Measurements from ENCODE around the gene SLC4A5. TPM values are rescaled to one million over a fixed set of nuclear protein-coding genes. Genes with fewer than 3 reads are reported as not detected.

The SLC4A5 gene
- total RNA-seq, 4 donors from 2014 or later: 18.3 to 94.5 (median 59.8) TPM

GRCh38 chr2:74261204-74261864 is 81.9 kb downstream of the SLC4A5 start:
- DNase-seq: peak; percentile 13 to 14
- intact Hi-C loops (cut with DNase I): no loop called here

GRCh38 chr2:74260495-74260894 is 82.7 kb downstream of the SLC4A5 start:
- H3K9me3 ChIP-seq: no peaks in the 10 kb centered on the region
- intact Hi-C loops (cut with DNase I): no loop called here
- H3K4me3 ChIP-seq (replicated peaks in 1 of 3): no peak overlapping the region
- H3K27ac ChIP-seq: no peak overlapping the region
- no peaks in the 10 kb centered on the region for H3K27me3 ChIP-seq
- H3K4me1 ChIP-seq: no peaks in the 10 kb centered on the region
- DNase-seq: no peak
- WGBS, 2 donors: 63 to 66% methylated on average over 2 of the region's 2 CpGs
- peaks cover 0 to 4% of the 10 kb centered on the region in 2 donors for H3K36me3 ChIP-seq
- TF ChIP-seq, protein P1, sequence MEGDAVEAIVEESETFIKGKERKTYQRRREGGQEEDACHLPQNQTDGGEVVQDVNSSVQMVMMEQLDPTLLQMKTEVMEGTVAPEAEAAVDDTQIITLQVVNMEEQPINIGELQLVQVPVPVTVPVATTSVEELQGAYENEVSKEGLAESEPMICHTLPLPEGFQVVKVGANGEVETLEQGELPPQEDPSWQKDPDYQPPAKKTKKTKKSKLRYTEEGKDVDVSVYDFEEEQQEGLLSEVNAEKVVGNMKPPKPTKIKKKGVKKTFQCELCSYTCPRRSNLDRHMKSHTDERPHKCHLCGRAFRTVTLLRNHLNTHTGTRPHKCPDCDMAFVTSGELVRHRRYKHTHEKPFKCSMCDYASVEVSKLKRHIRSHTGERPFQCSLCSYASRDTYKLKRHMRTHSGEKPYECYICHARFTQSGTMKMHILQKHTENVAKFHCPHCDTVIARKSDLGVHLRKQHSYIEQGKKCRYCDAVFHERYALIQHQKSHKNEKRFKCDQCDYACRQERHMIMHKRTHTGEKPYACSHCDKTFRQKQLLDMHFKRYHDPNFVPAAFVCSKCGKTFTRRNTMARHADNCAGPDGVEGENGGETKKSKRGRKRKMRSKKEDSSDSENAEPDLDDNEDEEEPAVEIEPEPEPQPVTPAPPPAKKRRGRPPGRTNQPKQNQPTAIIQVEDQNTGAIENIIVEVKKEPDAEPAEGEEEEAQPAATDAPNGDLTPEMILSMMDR (IDR thresholded peaks at IDR 0.05): no peak
- TF ChIP-seq POLR2A (IDR thresholded peaks at IDR 0.05): no peak

More at GRCh38 chr2:74261204-74261864, 81.9 kb downstream of the SLC4A5 start:
- Histone ChIP-seq H3K36me3 (peaks cover 0 to 4% of the 10 kb centered on the region in 2 donors), H3K27ac (no peak overlapping the region), H3K27me3 (no peaks in the 10 kb centered on the region), H3K4me1 (no peaks in the 10 kb centered on the region), H3K9me3 (no peaks in the 10 kb centered on the region), H3K4me3 (replicated peaks in 1 of 3) (no peak overlapping the region)
- TF ChIP-seq POLR2A (IDR thresholded peaks at IDR 0.05): no peak
- TF ChIP-seq, protein P1 (IDR thresholded peaks at IDR 0.05): no peak
- WGBS, 2 donors: 82% methylated on average over 6 of the region's 6 CpGs

DNA sequence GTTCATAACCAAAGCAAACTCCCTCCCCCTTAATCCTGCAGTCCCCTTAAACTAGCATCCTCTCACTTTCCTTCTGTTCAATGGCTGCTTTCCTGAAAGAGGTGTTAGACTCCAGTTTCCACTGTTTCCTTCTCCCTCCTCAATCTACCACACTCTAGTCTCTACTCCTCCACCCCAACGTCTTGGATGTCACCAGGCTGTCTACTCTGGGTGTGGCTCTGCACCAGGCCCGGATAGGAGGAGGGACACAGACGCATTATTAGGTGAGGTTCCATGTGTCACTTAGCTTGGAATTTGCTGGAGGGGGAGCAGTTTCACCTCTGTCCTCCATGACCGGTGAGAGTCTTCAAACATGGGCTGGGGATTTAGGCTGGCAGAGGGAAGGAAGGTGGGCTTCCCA is 83.5 kb downstream of the SLC4A5 start:
- no peak for DNase-seq
- H3K27me3 ChIP-seq: no peaks in the 10 kb centered on the region
- TF ChIP-seq, protein P1 (IDR thresholded peaks at IDR 0.05): no peak
- TF ChIP-seq POLR2A (IDR thresholded peaks at IDR 0.05): no peak
- no peak overlapping the region for H3K4me3 ChIP-seq (replicated peaks in 1 of 3)
- intact Hi-C loops (cut with DNase I): no loop called here
- peaks cover 0 to 4% of the 10 kb centered on the region in 2 donors for H3K36me3 ChIP-seq
- H3K4me1 ChIP-seq: no peaks in the 10 kb centered on the region
- WGBS, 2 donors: 94% methylated on average over 4 of the region's 4 CpGs
- no peak overlapping the region for H3K27ac ChIP-seq
- H3K9me3 ChIP-seq: no peaks in the 10 kb centered on the region

GRCh38 chr2:74259191-74259590 is 84.0 kb downstream of the SLC4A5 start:
- no peaks in the 10 kb centered on the region for H3K9me3 ChIP-seq
- no peak for TF ChIP-seq POLR2A (IDR thresholded peaks at IDR 0.05)
- TF ChIP-seq, protein P1 (IDR thresholded peaks at IDR 0.05): no peak
- no peaks in the 10 kb centered on the region for H3K4me1 ChIP-seq
- intact Hi-C loops (cut with DNase I): no loop called here
- H3K27ac ChIP-seq: no peak overlapping the region
- H3K27me3 ChIP-seq: no peaks in the 10 kb centered on the region
- WGBS, 2 donors: 84 to 95% methylated on average over 3 of the region's 3 CpGs
- no peak overlapping the region for H3K4me3 ChIP-seq (replicated peaks in 1 of 3)
- DNase-seq: no peak
- peaks cover 0 to 4% of the 10 kb centered on the region in 2 donors for H3K36me3 ChIP-seq

DNA sequence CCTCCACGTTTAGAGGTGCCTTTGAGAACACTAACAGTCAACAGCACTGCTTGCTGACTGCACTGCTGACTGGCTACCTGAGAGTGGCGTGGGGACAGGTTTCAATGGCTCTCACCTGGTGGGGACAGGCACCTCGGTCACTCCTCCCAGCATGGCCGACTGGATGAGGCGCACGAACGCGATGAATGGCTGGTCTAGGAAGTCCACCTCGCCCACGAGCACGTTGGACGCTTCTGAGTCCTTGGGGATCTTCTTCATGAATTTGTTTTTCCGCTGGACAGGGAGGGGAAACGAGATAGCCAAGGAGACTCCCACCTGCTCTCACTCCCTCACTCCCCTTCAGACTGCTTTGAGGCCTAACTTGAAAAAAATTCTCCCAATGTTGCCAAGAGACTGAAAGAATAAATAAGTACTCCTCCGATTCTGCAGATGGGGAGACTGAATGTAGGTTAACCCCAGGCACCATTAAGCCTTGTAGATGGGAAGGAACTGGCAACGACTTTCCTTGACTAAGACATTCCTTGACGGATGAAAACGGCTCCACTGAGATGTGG is 87.5 kb downstream of the SLC4A5 start:
- Histone ChIP-seq H3K36me3 (no peaks in the 10 kb centered on the region), H3K4me1 (no peaks in the 10 kb centered on the region), H3K4me3 (replicated peaks in 1 of 3) (no peak overlapping the region), H3K27me3 (no peaks in the 10 kb centered on the region), H3K9me3 (no peaks in the 10 kb centered on the region), H3K27ac (no peak overlapping the region)
- DNase-seq: no peak
- WGBS, 2 donors: 93 to 94% methylated on average over 18 of the region's 18 CpGs
- TF ChIP-seq POLR2A (IDR thresholded peaks at IDR 0.05): no peak
- TF ChIP-seq, protein P1 (IDR thresholded peaks at IDR 0.05): no peak
- intact Hi-C loops (cut with DNase I): no loop called here

Measured in thyroid gland (tissue), 4 donors.